ENCODE data around the gene XRCC5. TPM values are rescaled to one million over a fixed set of nuclear protein-coding genes. Genes with fewer than 3 reads are reported as not detected.

Gene XRCC5
- total and polyA plus RNA-seq, 2 of the 8 experiments (the other 6 are each of a cell fraction or from before 2014, with no cell fraction given), result 308 to 644 TPM

DNA sequence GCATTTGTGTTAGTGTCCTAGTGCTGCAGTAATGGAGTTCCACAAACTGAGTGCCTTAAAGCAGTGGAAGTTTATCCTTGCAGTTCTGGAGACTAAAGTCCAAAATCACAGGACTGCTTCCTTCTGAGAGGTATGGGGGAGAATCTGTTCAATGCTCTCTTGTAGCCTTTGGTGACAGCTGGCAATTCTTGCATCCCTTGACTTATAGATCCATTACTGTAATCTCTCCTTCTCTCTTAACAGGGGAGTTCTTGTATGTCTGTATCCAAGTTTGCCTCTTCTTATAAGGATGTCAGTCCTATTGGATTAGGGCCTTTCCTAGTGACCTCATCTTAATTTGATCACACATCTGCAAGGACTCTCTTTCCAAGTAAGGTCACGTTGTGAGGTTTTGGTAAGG, 69.9 kb downstream of the XRCC5 start:
- Histone ChIP-seq H4K91ac (replicated peaks; ENCODE audit: insufficient read length, low read length) (no peak overlapping the region), H4K8ac (ENCODE audit: extremely low read depth, insufficient read depth, low read length) (no peak overlapping the region), H3K27me3 (replicated peaks in 1 of 4; ENCODE audit: control insufficient read depth in 3 of 4, extremely low read depth in 1 of 4, insufficient read depth in 3 of 4, low read length in 3 of 4) (no peaks in the 10 kb centered on the region), H3K23me2 (ENCODE audit: low read depth, low read length) (no peaks in the 10 kb centered on the region), H3K18ac (ENCODE audit: extremely low read depth, low read length) (no peak overlapping the region), H3K4me1 (replicated peaks in 1 of 4; ENCODE audit: control insufficient read depth in 3 of 4, insufficient read depth in 4 of 4, low read length in 3 of 4) (peaks cover 0 to 6% (median 0%) of the 10 kb centered on the region in 4 experiments; a peak in 5 of 7 replicates), H3K23ac (ENCODE audit: insufficient read length) (no peak overlapping the region), H2AFZ (ENCODE audit: low read length) (no peak overlapping the region), H4K5ac (ENCODE audit: insufficient read length, low read depth, low read length) (no peak overlapping the region), H2AK5ac (ENCODE audit: low read depth, low read length) (no peak overlapping the region), H3K4ac (replicated peaks; ENCODE audit: insufficient read length, low read depth, low read length) (no peak overlapping the region), H2BK120ac (replicated peaks; ENCODE audit: low read depth, low read length) (no peak overlapping the region), H3K4me2 (ENCODE audit: insufficient read depth in 1 of 2, low read depth in 2 of 2, low read length in 2 of 2) (no peak overlapping the region), H3K56ac (replicated peaks; ENCODE audit: insufficient read length, low read depth, low read length) (no peak overlapping the region), H3K79me1 (ENCODE audit: low read depth, low read length) (peaks cover 3% of the 10 kb centered on the region; the same call in 1 of the 2 replicates), H4K20me1 (replicated peaks in 1 of 2; ENCODE audit: control insufficient read depth in 1 of 2, insufficient read depth in 2 of 2, low read length in 2 of 2) (peaks cover 2 to 13% of the 10 kb centered on the region in 2 experiments), H3K9ac (replicated peaks in 1 of 4; ENCODE audit: extremely low read depth in 1 of 4, low read depth in 3 of 4, low read length in 3 of 4) (no peak overlapping the region), H3K36me3 (ENCODE audit: control insufficient read depth in 2 of 4, insufficient read depth in 4 of 4, low read length in 3 of 4) (peaks cover 4 to 53% (median 25%) of the 10 kb centered on the region in 4 experiments; a peak in 7 of 8 replicates), H3K14ac (ENCODE audit: insufficient read length) (no peak overlapping the region), H3K27ac (ENCODE audit: low read depth, low read length) (no peak overlapping the region), H2BK12ac (ENCODE audit: low read depth, low read length) (no peak overlapping the region), H3K9me3 (ENCODE audit: insufficient read depth in 2 of 2, low read depth in 1 of 2, low read length in 1 of 2) (no peaks in the 10 kb centered on the region), H3K4me3 (ENCODE audit: extremely low read depth in 1 of 4, insufficient read depth in 2 of 4, low read depth in 3 of 4, low read length in 4 of 4) (no peak overlapping the region), H2BK20ac (ENCODE audit: low read length) (no peak overlapping the region), H2BK5ac (ENCODE audit: low read depth, low read length) (no peak overlapping the region), H2BK15ac (ENCODE audit: low read length) (no peak overlapping the region), H3K79me2 (ENCODE audit: control insufficient read depth in 1 of 2, insufficient read depth in 2 of 2, low read length in 2 of 2) (peaks cover 0 to 88% of the 10 kb centered on the region in 2 experiments; a peak in 3 of 4 replicates)
- ChIA-PET CTCF (ENCODE audit: partially characterized antibody) (no interaction called here), POLR2A (ENCODE audit: partially characterized antibody) (interaction anchor here (1.0 to 3.5 kb wide), 3 partner anchors 10 to 65 kb away, joined by 3 to 10 read pairs (median 4); no protein-coding TSS in a partner anchor)
- 89% methylated on average over 1 of the region's 1 CpG; no CpG with 5 or more reads in 1 of the 2 experiments for WGBS, 2 experiments (ENCODE audit: extremely low coverage in 1 of 2, insufficient coverage in 1 of 2, insufficient read length in 1 of 2, insufficient replicate concordance in 2 of 2, low coverage in 1 of 2, low lambda C conversion rate in 2 of 2, missing lambda C conversion rate in 1 of 2)
- no peak for TF ChIP-seq CHD2 (IDR thresholded peaks at IDR 0.05; ENCODE audit: low read length)
- no peak for FAIRE-seq
- DNase-seq (ENCODE audit: low read depth in 1 of 2, low spot score in 2 of 2), result no peak

All from H1 (cell line).